ENCODE measurements around the gene KNDC1.

DNA sequence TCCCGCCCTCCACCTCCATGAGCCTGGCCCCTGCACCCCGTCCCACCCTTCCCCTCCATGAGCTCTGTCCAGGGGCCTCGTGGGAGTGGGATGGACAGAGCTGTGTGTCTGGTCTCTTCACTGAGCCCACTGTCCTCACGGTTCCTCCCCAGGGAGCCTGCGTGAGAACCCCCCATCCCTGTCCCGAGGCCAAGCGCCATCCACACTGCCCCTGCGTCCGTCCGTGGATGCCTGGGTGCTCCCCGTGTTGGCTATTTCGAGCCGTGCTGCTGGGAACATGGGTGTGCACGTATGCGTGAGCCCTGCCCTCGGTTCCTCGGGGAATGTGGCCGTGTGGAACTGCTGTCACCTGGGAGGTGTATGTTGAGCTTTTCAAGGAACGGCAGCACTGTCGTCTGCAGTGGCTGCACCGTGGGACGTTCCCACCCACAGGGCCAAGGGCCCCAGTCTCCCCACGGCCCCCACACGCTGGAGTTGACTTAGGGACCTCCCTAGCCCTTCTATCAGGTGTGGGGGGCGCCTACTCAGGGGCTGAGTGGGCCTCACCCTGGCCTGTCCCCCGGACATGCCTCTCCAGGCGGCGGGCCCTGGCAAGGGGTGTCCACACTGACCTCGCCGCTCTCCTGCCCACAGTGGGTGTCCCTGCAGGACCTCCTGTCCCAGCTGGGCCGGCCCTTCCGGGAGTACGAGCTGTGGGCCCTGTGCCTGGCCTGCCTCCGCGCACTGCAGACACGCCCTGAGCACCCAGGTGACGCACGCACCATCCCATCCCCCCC, 28.1 kb downstream of the KNDC1 start:
- TF ChIP-seq EZH2 (IDR thresholded peaks at IDR 0.05; ENCODE audit: borderline replicate concordance, low read length), result no peak
- TF ChIP-seq, protein P1, sequence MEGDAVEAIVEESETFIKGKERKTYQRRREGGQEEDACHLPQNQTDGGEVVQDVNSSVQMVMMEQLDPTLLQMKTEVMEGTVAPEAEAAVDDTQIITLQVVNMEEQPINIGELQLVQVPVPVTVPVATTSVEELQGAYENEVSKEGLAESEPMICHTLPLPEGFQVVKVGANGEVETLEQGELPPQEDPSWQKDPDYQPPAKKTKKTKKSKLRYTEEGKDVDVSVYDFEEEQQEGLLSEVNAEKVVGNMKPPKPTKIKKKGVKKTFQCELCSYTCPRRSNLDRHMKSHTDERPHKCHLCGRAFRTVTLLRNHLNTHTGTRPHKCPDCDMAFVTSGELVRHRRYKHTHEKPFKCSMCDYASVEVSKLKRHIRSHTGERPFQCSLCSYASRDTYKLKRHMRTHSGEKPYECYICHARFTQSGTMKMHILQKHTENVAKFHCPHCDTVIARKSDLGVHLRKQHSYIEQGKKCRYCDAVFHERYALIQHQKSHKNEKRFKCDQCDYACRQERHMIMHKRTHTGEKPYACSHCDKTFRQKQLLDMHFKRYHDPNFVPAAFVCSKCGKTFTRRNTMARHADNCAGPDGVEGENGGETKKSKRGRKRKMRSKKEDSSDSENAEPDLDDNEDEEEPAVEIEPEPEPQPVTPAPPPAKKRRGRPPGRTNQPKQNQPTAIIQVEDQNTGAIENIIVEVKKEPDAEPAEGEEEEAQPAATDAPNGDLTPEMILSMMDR (IDR thresholded peaks at IDR 0.05; ENCODE audit: low read length), result no peak
